C1 segment of cervical spinal cord (tissue), 14 donors: ENCODE measurements around the gene KIAA2012.

ENCODE experiments used
- DNase-seq, 14 donors: peaks; one replicate each; lab custom pipeline; 2025; lab: John Stamatoyannopoulos, UW

KIAA2012 gene

DNA sequence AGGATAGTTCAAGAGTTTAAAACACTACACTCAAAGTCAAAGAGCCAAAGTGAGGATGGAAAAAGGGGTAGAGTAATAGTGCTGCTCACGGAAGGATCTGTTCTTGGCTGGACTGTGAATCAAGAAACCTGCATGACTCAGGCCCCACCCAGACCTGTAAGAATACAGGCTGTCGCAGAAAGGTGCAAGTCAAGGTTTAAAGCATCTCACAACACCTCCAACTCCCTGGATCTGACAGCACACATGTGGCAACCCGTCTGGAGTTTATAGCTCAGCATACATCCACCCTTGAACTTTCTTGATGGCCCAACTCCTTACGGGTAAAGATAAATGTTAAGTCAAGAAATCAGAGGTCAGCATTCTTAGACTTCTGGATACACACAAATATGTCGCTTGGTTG lies 6.3 kb downstream of the KIAA2012 start:
- no peak for DNase-seq

DNA sequence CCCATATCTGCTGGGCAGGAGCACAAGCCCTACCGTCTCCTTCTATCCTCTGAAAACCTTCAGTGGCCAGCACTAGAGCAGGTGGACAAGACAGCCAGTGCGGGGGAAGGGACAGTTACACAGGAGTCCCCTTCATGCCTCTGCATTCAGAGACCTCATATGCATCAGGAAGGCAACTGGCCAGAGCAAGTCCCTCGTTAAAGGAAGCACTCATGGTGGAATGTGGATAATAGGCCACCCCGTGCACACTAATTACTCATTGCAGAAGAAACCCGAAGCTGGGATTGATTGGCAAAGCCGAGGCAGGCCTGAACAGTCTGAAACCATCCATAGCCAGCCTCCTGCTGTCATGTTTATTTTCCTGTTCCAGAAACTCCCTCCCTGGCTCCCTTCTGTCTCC lies 11.2 kb downstream of the KIAA2012 start:
- DNase-seq, result peak in 1 of 14 donors; percentile 86

DNA sequence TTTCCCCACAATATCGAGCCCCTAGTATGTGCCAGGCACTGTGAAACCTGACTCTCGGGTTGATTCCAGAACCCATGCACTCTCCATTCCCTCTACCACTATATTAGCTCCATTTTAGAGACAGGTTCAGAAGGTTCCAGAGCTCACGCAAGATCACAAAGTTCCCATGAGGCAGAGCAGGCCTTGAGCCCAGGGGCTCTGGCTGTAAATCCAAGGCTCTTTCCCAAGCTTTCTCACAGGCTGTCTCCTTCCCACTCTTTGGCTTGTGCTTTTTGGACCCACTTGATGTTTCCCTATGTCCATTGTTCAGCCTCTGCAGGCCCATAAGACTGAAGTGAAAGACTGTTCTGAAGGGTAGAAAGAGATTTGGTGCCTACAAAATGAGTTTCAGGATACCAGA lies 15.7 kb downstream of the KIAA2012 start:
- no peak for DNase-seq

DNA sequence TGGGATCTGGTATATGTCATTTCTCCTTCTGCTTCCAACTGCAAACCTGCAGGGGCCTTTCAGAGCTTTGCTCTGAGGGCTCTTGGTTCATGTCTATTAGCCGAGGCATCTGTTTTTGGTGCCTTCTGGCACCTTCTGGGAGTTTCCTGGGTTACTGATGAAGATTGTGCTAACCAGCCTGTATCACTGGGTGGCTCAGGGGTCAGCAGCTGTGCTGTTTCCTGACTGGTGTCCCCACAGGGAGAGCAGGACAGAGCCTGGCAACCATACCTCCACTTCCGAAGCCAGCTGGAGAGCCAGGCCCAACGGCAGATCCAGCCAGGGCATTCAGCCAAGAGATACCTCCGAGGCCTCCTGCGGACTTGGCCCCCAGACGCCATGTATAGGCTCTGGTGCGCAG lies 17.5 kb downstream of the KIAA2012 start:
- DNase-seq, result peak in 2 of 14 donors; percentile 4 to 81

DNA sequence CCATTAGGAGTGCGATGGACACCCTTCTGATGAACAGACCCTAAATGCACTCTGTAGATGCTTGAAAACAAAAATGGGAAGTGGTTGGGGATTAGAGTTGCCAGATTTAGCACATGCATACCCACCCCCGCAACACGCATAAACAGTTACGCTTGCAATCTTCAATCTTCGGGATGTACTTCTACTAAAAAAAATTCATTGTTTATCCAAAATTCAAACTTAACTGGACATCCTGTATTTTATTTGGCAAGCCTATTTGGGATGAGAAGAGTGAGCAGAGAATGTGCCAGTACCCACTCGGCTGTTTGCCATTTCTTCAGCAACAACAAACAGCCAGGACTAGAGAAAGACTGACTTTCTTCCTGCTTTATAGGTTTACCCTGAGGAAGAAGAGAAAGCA lies 18.4 kb downstream of the KIAA2012 start:
- peak in 2 of 14 donors; percentile 6 to 61 for DNase-seq

DNA sequence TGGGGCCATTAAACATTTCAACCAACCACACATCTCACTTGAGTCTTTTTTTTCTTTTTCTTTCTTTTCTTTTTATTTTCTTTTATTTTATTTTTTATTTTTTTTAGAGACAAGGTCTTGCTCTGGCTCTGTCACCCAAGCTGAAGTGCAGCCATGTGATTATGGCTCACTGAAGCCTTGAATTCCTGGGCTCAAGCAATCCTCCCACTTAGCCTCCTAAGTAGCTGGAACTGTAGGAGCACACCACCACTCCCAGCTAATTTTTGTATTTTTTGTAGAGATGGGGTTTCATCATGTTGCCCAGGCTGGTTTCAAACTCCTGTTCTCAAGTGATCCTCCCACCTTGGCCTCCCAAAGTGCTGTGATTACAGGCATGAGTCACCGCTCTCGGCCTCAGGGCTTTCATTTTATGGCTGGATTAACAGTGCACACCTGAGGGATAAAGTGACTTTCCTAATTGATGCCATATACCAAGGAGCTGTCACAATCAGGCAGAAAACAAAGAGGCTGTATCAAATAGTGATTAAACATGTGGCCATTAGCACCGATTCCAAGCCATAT lies 21.5 kb downstream of the KIAA2012 start:
- no peak for DNase-seq

DNA sequence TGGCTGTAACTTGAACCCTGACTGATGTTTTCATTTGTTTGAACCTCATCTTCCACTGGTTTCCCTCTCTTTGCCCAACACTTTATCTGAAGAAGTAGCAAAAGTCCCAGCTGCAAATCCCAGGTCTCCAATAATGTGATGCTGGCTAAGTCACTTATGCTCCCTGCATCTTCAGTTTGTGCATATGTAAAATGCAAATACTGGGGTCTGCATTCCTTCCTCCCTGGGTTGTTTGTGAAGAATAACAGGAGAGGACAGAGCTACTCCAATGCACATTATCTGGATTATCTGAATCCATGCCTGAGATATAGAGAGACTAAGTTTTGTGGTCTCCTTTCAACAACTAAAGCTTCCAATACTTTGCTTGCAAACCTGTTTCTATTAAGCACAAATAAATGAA lies 22.2 kb downstream of the KIAA2012 start:
- no peak for DNase-seq

DNA sequence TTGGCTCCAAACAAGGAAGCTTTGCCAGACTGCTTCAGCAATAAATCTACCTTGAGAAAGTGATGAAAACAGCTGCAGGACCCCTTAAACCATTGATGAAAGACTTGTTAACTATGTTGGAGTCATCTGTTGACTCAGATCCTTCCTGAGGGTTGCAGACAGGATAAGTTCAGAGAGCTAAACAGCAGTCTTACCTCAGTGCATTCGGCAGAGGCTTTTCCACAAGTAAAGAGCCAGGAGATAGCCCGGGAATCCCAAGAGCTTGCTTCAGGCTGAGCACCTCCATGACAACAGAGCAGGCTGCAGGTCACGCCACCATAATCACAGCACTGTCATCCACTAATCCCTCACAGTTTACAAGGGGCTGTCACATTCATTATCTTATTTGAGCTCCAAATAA lies 23.7 kb downstream of the KIAA2012 start:
- no peak for DNase-seq

DNA sequence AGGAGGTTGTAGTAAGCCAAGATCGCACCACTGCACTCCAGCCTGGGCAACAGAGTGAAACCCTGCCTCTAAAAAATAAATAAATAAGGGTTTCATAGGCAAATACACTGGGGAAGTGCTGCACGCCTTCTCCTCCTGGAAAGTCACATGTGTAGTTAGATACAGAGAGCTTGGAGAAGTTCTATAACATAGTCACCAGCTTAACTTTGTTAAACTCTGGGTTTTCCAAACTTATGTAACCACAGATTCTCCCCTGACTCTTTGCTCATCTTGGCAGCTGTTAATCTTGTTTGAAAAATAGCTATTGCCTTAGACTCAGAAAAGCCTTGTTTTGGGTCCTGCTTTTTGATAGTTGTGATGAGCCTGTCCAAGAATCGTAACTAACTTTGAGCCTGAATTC lies 25.2 kb downstream of the KIAA2012 start:
- no peak for DNase-seq

DNA sequence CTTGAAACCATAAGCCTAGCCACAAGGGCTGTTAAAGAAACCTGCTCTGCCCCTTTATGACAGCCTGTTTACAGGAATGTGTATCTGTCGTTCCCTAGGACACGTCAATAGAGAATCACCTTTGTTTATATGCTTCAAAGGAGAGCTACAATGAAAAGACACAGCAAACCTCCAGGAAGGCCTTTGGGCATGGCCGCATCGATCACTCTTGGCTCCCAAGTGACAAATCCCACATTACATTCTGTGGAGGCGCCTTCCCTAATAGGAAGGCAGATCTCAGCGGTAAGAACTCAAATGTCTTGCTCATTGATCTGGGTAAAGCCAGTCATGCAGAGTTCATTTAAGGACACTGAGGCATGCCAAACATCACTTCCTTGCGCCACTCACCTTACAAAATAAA lies 26.5 kb downstream of the KIAA2012 start:
- no peak for DNase-seq

DNA sequence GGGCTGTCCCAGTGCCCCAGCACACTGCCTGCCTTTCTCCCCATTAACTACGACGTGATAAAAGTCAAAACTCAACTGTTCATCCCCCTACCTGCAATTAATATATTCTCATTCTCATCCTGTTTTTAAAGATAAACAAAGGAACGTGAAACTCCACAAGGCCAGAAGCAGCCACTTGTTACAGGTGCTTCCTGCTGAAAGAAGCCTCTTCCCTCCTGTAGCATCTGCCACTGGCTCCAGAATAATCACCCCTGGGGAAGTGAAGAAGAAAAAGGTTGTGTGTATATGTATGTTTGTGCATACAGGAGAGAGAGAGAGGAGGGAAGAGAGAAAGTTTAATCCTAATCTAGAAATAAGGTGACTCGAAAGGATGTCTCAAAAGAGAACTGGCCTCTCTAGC lies 27.1 kb downstream of the KIAA2012 start:
- DNase-seq, result no peak

DNA sequence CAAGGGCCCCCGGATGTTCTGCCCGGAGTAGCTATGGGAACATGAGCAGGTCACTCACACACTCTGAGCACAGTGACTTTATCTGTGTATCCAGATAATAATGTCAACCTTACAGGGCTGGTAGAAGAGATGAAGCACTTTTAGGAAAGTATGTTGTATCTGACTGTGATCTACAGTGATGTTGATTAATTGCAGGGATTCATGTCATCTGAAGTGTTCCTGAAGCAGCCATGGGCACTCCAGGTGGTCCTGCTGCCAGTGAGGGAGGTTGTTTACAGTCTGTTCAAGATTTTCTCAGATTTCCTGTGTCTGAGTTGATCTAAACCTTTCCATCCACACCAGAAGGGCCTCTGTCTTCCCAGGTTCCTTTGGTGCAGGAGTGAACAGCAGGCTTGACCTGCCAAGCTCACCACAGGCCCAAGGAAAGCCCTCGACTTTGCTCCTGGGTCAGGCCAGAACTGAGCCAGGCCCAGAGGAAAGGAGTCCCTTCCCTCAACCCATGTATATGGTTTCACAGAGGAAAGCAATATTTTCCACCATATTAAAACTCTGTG lies 28.0 kb downstream of the KIAA2012 start:
- DNase-seq, result peak in 1 of 14 donors; percentile 16

DNA sequence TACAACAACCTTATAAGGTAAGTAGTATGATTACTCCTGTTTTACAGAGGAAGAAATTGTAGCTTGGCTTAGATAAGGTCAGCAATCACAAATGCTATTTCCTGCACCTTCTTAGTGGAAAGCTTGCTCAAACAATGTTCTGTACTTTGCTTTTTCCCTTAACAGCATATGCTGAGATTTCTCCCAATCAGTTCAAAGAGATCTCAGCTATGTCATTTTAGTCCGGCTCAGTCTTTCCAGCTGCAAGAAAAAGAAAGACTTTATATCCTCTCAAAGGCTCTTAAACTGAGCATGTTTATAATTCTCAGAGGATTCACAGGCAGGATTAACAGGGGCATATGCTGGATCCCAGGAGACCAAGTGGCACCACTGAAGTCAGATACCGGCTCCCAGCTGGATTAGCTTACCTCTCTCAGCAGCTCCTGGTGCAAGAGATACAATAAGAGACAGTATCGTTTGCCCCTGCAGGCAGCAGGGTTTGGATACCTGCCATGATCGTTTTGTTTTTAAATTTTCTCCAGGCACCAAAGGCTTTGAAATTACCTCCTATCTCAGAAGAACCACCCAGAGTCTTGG lies 29.5 kb downstream of the KIAA2012 start:
- DNase-seq, result no peak

DNA sequence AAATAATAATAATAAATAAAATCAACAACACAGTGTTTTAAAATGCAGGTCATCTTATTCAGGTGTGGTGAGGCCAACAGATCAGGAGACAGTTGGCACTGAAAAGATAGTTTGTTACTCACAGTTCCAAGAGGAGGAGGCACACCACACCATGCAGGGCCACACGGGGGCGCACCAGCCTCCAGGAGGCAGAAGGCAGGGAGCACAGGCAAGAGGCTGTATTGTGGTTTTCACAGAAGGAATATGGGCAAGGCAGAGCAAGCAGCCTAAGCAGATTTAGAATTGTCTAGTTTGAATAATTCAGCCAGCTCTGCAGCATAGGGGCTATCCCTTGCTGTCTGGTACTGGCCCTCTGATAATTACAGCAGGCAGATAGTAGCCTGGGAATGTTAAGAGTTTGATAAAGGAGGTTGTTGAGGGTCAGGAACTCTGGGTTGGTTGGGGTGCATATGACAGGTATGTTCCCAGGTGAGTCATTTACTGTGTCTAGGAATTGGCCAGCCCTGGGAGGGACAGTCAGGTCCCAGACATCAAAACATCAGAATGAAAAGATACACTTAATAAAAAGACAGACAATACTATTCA lies 31.3 kb downstream of the KIAA2012 start:
- DNase-seq, result no peak

DNA sequence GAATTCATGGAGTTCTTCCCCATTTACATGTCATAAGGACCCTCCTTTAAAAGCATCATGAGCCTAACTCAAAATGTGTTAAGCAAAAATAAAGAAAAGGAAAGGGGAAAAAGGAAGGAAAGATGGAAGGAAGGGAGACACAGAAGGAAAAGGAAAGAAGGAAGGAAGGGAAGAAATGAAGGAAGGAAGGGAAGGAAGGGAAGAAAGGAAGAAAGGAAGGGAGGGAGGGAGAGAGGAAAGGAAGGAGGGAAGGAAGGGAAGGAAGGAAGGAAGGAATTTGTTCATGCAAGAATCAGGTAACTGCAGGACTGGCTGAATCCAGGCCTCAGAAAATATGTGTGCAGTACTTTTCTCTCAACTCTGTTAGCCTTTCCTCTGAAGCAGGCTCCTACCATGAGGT lies 32.0 kb downstream of the KIAA2012 start:
- no peak for DNase-seq

DNA sequence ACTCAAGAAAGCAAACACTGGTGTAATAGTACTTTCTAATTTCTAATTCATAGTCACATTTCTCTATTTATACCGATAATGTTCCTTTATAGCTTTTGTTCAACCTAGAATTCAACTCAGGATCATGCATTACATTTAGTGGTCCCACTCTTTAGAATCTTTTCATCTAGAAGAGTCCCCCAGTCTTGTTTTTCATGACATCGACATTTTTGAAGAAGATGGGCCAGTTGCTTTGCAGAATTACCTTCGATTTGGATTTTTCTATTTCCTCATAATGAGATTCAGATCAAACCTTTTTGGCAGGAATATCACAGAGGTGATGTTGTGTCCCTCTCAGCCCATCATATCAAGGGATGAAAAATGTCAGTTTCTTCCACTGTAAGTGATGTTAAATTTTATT lies 35.3 kb downstream of the KIAA2012 start:
- DNase-seq, result no peak

DNA sequence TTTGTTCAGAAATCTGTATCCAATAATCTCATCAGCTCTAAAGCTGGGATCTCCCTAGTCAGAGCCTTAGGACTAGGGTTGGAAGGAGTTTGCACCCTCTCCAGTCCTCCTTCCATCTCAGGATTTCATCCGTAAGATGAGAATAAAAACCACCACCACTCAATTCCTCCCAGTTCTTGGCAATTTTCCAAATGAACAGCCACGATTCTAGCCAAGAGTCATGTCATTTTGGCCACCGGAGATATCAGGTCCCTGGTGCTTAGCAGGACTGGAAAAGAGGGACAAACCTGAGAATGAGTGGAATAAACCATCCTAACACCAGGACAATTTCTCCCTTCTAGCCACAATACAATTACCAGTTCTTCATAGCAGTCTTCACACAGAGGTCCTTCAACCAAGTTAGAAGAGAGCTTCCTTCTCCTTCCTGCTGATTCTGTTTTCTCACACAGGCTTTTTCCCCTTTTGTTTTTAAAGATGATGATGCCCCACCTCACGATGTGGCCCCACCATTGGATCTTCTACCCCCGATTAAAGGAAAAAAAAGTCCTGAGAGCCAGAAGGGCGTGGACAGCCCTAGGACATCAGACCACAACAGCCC lies 36.2 kb downstream of the KIAA2012 start:
- DNase-seq, result peak in 1 of 14 donors; percentile 36

DNA sequence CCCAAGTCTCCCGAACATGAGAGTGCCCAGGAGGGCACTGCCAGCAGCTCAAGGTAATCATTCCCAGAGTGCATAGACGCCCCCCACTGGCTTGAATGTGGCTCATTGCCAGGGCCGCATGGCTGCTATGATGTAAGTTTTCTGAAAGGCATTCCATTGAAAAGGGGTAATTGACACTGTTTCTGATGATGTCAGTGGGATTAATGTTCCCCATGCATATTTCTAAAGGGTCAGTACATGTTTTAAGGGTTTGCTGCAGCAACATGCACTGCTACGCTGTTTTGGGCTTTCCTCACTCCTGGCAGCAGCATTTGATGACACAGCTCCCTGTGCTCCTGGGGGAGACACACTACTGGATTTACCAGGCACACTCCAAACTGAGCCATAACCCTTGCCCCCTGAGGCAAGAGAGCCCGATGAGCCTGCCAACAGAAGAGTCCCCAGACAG lies 36.7 kb downstream of the KIAA2012 start:
- DNase-seq, result peak in 1 of 14 donors; percentile 11

DNA sequence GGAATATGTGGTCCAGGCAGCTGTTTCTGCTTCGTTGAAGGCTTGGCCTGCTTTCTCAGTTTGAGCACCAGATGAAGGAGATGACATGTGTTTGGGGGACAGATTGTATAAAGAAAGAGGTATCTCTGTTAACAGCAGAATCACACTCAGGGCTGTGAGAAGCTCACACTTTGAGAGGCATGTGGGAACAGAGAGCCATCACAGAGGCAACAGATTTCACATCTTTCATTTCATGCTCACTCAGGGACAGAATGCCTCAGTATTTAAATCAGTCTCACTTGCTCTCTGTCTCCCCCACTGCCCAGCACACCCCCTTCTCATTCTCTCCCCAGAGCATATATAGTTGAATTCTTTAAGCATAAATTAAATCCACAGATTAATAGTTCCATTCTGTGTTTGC lies 37.4 kb downstream of the KIAA2012 start:
- DNase-seq, result no peak

DNA sequence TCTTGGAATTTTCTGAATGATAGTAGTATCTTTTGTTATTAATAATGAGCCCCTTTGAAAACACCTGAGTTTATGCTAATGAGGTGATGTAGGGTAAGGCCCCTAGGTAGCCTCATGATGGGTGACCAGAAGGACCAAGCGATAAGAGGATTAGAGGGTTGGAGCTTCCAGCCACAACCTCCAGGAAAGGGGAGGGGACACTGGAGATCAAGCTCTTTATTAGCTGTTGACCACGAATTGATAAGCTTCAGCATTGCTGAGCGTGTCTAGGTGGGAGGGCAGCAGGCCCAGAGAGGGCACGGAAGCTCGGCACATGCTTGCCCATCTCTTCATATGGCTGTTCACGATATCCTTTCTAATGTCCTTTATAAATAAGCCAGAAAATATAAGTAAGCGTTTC lies 39.0 kb downstream of the KIAA2012 start:
- no peak for DNase-seq

DNA sequence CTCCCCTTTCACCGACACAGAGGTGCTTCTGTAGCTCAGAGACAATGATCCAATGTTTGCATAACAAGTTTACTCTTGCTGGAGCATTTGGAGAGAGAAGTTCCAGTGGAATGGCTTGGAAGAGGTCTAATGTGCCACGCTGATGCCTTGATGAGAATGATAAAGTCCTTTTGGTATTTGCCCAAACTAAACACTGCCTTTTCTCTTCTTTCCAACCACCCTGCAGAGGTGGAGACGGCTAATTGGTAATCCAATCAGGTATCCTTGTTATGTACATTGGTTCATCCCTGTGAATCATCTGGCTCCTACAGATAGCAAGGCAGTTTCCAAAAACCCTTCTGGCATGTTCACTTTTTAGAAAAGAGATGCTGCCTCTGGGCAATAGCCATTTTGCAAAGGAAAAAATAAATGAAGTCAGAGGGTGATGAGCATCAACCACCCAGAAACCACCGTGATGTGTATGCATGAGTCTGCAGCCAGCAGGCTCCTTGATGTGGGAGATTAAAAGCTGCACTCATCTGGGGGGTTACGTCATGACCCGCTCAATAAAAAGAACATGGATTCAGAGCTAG lies 40.6 kb downstream of the KIAA2012 start:
- DNase-seq, result no peak

DNA sequence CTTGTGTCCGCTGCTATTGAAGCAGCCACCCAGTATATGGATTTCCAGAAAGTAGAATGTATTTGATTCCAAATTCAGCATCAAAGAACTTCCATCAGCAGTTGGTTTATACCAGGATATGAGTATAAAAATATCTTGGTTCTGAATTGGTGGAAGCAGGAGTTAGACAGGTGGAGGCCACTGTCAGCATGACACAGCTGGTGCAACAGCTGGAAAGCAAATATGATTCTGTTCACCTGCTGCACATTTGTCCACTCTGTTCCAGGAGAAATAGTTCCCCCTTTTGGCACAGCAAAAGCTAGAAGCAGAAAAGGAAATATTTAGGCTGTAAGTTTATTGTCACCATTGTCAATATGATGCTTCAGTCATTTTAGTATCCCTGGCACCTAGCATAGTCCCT lies 41.2 kb downstream of the KIAA2012 start:
- no peak for DNase-seq
